GM19324 (cell line): ENCODE data around the gene TIMM13.
"Not testable (repeated sequence)": the region's sequence is repeated elsewhere in the genome, so short reads cannot be mapped to it uniquely, and the experiment has no call there.

Source experiments
- ATAC-seq: cut with Tn5 transposase; IDR thresholded peaks from one replicate; pipeline ENCODE4 v1.9.1; 2021; ENCODE audit warnings: mild to moderate bottlenecking, moderate library complexity; ENCODE audit not compliant: unreplicated experiment, low FRiP score

The TIMM13 gene

GRCh38 chr19:2416321-2417097, 10.9 kb downstream of the TIMM13 start:
- ATAC-seq = no peak

DNA sequence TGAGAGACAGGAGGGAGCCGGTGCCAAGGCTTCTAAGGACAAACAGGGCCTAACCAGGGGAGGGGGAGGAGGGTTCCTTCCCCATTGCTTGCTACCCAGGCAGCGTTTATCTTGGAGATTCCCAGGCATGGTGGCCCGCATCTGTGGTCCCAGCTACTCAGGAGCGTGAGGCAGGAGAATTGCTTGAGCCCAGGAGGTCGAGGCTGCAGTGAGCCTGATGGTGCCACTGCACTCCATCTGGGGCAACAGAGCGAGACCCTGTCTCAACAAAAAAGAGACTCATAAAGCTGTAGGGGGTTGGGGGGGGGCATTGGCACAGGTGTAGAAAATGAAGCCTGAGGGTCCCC, 11.4 kb downstream of the TIMM13 start:
- no peak for ATAC-seq

- ATAC-seq = no peak
Measured at GRCh38 chr19:2415281-2415972, 12.0 kb downstream of the TIMM13 start.

DNA sequence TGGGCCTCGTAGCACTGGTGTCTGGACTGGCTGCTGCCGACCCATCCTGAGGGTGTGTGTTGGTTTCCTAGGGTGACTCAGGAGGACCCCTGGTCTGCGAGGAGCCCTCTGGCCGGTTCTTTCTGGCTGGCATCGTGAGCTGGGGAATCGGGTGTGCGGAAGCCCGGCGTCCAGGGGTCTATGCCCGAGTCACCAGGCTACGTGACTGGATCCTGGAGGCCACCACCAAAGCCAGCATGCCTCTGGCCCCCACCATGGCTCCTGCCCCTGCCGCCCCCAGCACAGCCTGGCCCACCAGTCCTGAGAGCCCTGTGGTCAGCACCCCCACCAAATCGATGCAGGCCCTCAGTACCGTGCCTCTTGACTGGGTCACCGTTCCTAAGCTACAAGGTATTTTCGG, 13.8 kb downstream of the TIMM13 start:
- no peak for ATAC-seq

- no peak for ATAC-seq
Measured at GRCh38 chr19:2413159-2413558, 14.2 kb downstream of the TIMM13 start.

DNA sequence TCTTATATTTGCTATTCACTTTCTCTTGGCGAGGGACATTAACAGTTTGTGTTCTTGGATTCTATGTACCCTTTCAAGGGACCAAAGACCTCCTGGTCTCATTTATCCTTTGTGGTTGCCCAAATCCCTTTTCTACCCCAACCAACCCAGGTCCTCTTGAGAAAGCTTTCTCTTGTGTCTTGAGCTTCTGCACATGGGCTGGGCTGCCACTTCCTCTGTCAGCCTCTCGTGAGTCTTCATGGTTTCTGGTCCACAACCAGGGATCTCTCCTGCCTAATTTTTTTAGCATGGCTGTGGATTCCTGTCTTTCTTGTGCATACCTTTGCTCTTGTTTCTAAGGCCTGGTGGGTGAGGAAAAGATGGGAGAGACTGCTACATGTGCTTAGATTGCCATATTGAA, 14.9 kb downstream of the TIMM13 start:
- no peak for ATAC-seq

- ATAC-seq = no peak
Measured at GRCh38 chr19:2411709-2412108, 15.7 kb downstream of the TIMM13 start.

- no peak for ATAC-seq
Measured at GRCh38 chr19:2410023-2410422, 17.4 kb downstream of the TIMM13 start.

GRCh38 chr19:2409352-2409912, 18.0 kb downstream of the TIMM13 start:
- no peak for ATAC-seq

- no peak for ATAC-seq
Measured at GRCh38 chr19:2408247-2408646, 19.1 kb downstream of the TIMM13 start.

- ATAC-seq = no peak
Measured at GRCh38 chr19:2399582-2399981, 27.8 kb downstream of the TIMM13 start.

DNA sequence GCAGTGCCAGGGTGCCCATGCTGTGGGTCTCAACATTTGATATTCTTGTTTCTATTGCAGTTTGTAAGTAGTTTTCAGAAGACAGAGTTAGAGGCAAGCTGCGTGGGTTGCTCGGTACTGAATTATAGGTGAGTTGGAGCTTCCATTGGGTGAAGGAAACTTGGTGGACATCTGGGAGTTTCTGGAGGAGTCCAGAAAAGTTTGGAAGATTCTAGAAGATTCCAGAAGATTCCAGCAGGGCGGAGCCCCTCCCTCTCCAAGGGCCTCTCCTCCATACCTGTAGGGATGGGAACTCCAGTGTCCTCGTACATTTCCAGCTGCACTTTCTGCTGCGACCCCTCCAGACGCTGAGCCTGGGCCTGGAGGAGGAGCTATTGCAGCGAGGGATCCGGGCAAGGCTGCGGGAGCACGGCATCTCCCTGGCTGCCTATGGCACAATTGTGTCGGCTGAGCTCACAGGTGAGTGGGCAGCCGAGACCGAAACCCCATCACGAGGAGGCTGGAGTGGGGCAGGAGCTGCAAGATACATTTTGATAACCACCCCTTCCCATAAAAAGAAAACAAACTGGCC, 28.6 kb downstream of the TIMM13 start:
- ATAC-seq = no peak

DNA sequence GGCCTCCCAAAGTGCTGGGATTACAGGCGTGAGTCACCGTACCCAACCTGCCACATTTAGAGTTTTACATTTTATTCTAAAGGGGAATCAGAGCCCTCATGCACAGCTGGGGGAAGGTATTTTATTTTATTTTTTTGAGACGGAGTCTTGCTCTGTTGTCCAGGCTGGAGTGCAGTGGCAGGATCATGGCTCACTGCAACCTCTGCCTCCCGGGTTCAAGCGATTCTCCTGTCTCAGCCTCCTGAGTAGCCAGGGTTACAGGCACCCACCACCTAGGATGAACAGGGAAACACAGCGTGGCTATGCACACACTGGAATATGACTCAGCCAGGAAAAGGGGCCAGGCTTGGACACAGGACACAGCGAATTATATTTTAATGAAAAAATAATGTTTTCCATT, 30.2 kb downstream of the TIMM13 start:
- ATAC-seq = not testable (repeated sequence)

DNA sequence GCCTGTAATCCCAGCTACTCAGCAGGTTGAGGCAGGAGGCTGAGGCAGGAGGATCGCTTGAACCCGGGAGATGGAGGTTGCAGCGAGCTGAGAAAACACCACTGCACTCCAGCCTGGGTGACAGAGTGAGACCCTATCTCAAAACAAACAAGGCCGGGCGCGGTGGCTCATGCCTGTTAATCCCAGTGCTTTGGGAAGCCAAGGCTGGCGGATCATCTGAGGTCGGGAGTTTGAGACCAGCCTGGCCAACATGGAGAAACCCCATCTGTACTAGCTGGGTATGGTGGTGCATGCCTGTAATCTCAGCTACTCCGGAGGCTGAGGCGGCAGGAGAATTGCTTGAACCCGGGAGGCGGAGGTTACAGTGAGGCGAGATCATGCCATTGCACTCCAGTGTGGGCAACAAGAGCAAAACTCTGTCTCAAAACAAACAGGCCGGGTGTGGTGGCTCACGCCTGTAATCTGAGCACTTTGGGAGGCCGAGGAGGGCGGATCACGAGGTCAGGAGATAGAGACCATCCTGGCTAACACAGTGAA, 32.0 kb downstream of the TIMM13 start:
- not testable (repeated sequence) for ATAC-seq

- no peak for ATAC-seq
Measured at GRCh38 chr19:2394442-2395292, 32.7 kb downstream of the TIMM13 start.

- no peak for ATAC-seq
Measured at GRCh38 chr19:2394054-2394441, 33.3 kb downstream of the TIMM13 start.

GRCh38 chr19:2392899-2393298, 34.5 kb downstream of the TIMM13 start:
- ATAC-seq = not testable (repeated sequence)

DNA sequence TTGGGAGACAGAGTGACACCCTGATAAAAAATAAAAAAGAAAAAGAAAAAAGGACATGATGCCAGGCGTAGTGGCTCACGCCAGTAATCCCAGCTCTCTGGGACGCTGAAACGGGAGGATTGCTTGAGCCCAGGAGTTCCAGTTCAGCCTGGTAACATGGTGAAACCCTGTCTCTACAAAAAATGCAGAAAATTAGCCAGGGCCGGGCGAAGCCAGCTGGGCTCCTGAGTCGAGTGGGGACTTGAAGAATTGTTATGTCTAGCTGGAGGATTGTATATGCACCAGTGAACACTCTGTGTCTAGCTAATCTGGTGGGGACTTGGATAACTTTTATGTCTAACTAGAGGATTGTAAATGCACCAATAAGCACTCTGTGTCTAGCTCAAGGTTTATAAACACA, 35.0 kb downstream of the TIMM13 start:
- ATAC-seq = no peak

- no peak for ATAC-seq
Measured at GRCh38 chr19:2391118-2391725, 36.2 kb downstream of the TIMM13 start.

- ATAC-seq = no peak
Measured at GRCh38 chr19:2389594-2389993, 37.8 kb downstream of the TIMM13 start.
